Islet of Langerhans (tissue), 1 donor: ENCODE measurements around the gene TIGD4.

Experiments used
- FAIRE-seq: peaks from one replicate; lab custom pipeline; 2011; peaks lifted over from hg19 to GRCh38; lab: Jason Lieb, UNC

The TIGD4 gene

GRCh38 chr4:152779513-152780266 lies at the start of gene TIGD4, which contains the start of gene ARFIP1:
TSS of gene TIGD4 (minus strand) at chr4:152779730. CDS start at chr4:152771004, 8,726 bp downstream.
TSS of gene ARFIP1 (plus strand) at chr4:152779954. CDS start at chr4:152829634, 49,680 bp downstream.
- FAIRE-seq: peak; percentile 84

- no peak for FAIRE-seq
These were observed 48.6 kb upstream of the TIGD4 start for GRCh38 chr4:152828122-152828521.

GRCh38 chr4:152825336-152825735 lies 45.8 kb upstream of the TIGD4 start:
- no peak for FAIRE-seq

- peak; percentile 27 for FAIRE-seq
These were observed 45.0 kb upstream of the TIGD4 start for GRCh38 chr4:152824561-152824960.

- FAIRE-seq: peak; percentile 33
These were observed 42.8 kb upstream of the TIGD4 start for GRCh38 chr4:152822323-152822722.

GRCh38 chr4:152820073-152820472 lies 40.5 kb upstream of the TIGD4 start:
- no peak for FAIRE-seq

GRCh38 chr4:152819026-152819645 lies 39.6 kb upstream of the TIGD4 start:
- FAIRE-seq: no peak

GRCh38 chr4:152817331-152817730 lies 37.8 kb upstream of the TIGD4 start:
- FAIRE-seq: peak; percentile 21

- FAIRE-seq: no peak
These were observed 35.5 kb upstream of the TIGD4 start for GRCh38 chr4:152815078-152815477.

GRCh38 chr4:152810715-152811287 lies 31.3 kb upstream of the TIGD4 start:
- FAIRE-seq: peak; percentile 47

GRCh38 chr4:152808670-152809069 lies 29.1 kb upstream of the TIGD4 start:
- no peak for FAIRE-seq

GRCh38 chr4:152807294-152807829 lies 27.8 kb upstream of the TIGD4 start:
- peak; percentile 78 for FAIRE-seq

GRCh38 chr4:152806501-152807125 lies 27.1 kb upstream of the TIGD4 start:
- no peak for FAIRE-seq

GRCh38 chr4:152805818-152806217 lies 26.3 kb upstream of the TIGD4 start:
- FAIRE-seq: no peak

GRCh38 chr4:152805071-152805650 lies 25.6 kb upstream of the TIGD4 start:
- FAIRE-seq: no peak

GRCh38 chr4:152803541-152803940 lies 24.0 kb upstream of the TIGD4 start:
- no peak for FAIRE-seq

- no peak for FAIRE-seq
These were observed 16.4 kb upstream of the TIGD4 start for GRCh38 chr4:152795891-152796290.

- FAIRE-seq: peak; percentile 17
These were observed 7.1 kb upstream of the TIGD4 start for GRCh38 chr4:152786627-152787026.

- FAIRE-seq: no peak
These were observed 6.4 kb upstream of the TIGD4 start for GRCh38 chr4:152785639-152786615.

- no peak for FAIRE-seq
These were observed 5.2 kb upstream of the TIGD4 start for GRCh38 chr4:152784490-152785350.
